ENCODE measurements around the gene PCTP. TPM values are rescaled to one million over a fixed set of nuclear protein-coding genes. Genes with fewer than 3 reads are reported as not detected.

Gene PCTP
- total and polyA plus RNA-seq, 3 donors from 2014 or later: 22.6 to 32.0 (median 24.0) TPM

GRCh38 chr17:55770196-55770870, 19.5 kb downstream of the PCTP start:
- H3K9me3 ChIP-seq: no peaks in the 10 kb centered on the region
- DNase-seq: no peak
- H3K4me1 ChIP-seq: no peaks in the 10 kb centered on the region
- H3K36me3 ChIP-seq (ENCODE audit: low read depth, missing control alignments): no peaks in the 10 kb centered on the region
- no peak overlapping the region for H3K4me3 ChIP-seq
- WGBS, 2 donors: 49 to 63% methylated on average over 4 of the region's 4 CpGs
- intact Hi-C loops (cut with DNase I; ENCODE audit: low total_unique reads): loop anchor here (10.0 kb wide), 1 partner anchor 126 kb away; no protein-coding TSS in a partner anchor
- TF ChIP-seq CTCF (IDR thresholded peaks at IDR 0.05) (peak; percentile 40 to 62 (median 46)), POLR2A (IDR thresholded peaks at IDR 0.05) (no peak)
- no peaks in the 10 kb centered on the region for H3K27me3 ChIP-seq
- peak overlapping the region in 1 of 2 donors; percentile 10 for H3K27ac ChIP-seq

GRCh38 chr17:55772086-55772485, 21.2 kb downstream of the PCTP start:
- Histone ChIP-seq H3K36me3 (ENCODE audit: low read depth, missing control alignments) (no peaks in the 10 kb centered on the region), H3K9me3 (no peaks in the 10 kb centered on the region), H3K27me3 (no peaks in the 10 kb centered on the region), H3K4me1 (no peaks in the 10 kb centered on the region), H3K27ac (no peak overlapping the region), H3K4me3 (no peak overlapping the region)
- TF ChIP-seq CTCF (IDR thresholded peaks at IDR 0.05): no peak
- no peak for TF ChIP-seq POLR2A (IDR thresholded peaks at IDR 0.05)
- 95 to 96% methylated on average over 7 of the region's 7 CpGs for WGBS, 2 donors
- no peak for DNase-seq
- intact Hi-C loops (cut with DNase I; ENCODE audit: low total_unique reads): loop anchor here (10.0 kb wide), 1 partner anchor 127 kb away; no protein-coding TSS in a partner anchor

GRCh38 chr17:55773671-55774070, 22.8 kb downstream of the PCTP start:
- WGBS, 2 donors: 83 to 90% methylated on average over 10 to 13 of the region's 13 CpGs
- Histone ChIP-seq H3K4me3 (no peak overlapping the region), H3K4me1 (no peaks in the 10 kb centered on the region), H3K9me3 (no peaks in the 10 kb centered on the region), H3K27me3 (no peaks in the 10 kb centered on the region), H3K36me3 (ENCODE audit: low read depth, missing control alignments) (no peaks in the 10 kb centered on the region), H3K27ac (no peak overlapping the region)
- intact Hi-C loops (cut with DNase I; ENCODE audit: low total_unique reads): loop anchor here (10.0 kb wide), 1 partner anchor 129 kb away; no protein-coding TSS in a partner anchor
- TF ChIP-seq POLR2A (IDR thresholded peaks at IDR 0.05) (no peak), CTCF (IDR thresholded peaks at IDR 0.05) (no peak)
- DNase-seq: no peak

- WGBS, 2 donors: 76 to 84% methylated on average over 6 to 7 of the region's 7 CpGs
- intact Hi-C loops (cut with DNase I; ENCODE audit: low total_unique reads): loop anchor here (10.0 kb wide), 1 partner anchor 130 kb away; no protein-coding TSS in a partner anchor
- no peaks in the 10 kb centered on the region for H3K9me3 ChIP-seq
- TF ChIP-seq CTCF (IDR thresholded peaks at IDR 0.05) (no peak), POLR2A (IDR thresholded peaks at IDR 0.05) (no peak)
- H3K27ac ChIP-seq: no peak overlapping the region
- no peaks in the 10 kb centered on the region for H3K27me3 ChIP-seq
- H3K36me3 ChIP-seq (ENCODE audit: low read depth, missing control alignments): no peaks in the 10 kb centered on the region
- no peak for DNase-seq
- no peak overlapping the region for H3K4me3 ChIP-seq
- no peaks in the 10 kb centered on the region for H3K4me1 ChIP-seq
Observed at GRCh38 chr17:55774846-55775271, 24.0 kb downstream of the PCTP start.

All from testis (tissue), 3 donors.